Osteocyte (in vitro differentiated cells): Measurements from ENCODE around the gene PPP4R3A. TPM values are rescaled to one million over a fixed set of nuclear protein-coding genes. Genes with fewer than 3 reads are reported as not detected.

Experiments
- DNase-seq: peaks from one replicate; pipeline ENCODE4 v3.0.0; 2021; ENCODE audit warnings: mixed read lengths; ENCODE audit not compliant: unreplicated experiment; ENCODE audit errors: extremely low spot score
- H3K27ac Mint-ChIP-seq: one replicate; pipeline ENCODE4 v1.8.0; 2021; ENCODE audit warnings: mild to moderate bottlenecking, mixed read lengths; ENCODE audit not compliant: unreplicated experiment
- H3K27me3 Mint-ChIP-seq: one replicate; pipeline ENCODE4 v1.8.0; 2021; ENCODE audit warnings: mixed read lengths; ENCODE audit not compliant: unreplicated experiment
- H3K36me3 Mint-ChIP-seq: one replicate; pipeline ENCODE4 v1.8.0; 2021; ENCODE audit warnings: mixed read lengths; ENCODE audit not compliant: unreplicated experiment
- H3K4me1 Mint-ChIP-seq: one replicate; pipeline ENCODE4 v1.8.0; 2021; ENCODE audit warnings: mixed read lengths; ENCODE audit not compliant: unreplicated experiment
- H3K4me3 Mint-ChIP-seq: one replicate; pipeline ENCODE4 v1.8.0; 2021; ENCODE audit warnings: mild to moderate bottlenecking, moderate library complexity, mixed read lengths; ENCODE audit not compliant: unreplicated experiment
- H3K9me3 Mint-ChIP-seq: one replicate; pipeline ENCODE4 v1.8.0; 2021; ENCODE audit warnings: mixed read lengths; ENCODE audit not compliant: unreplicated experiment
- CTCF ChIP-seq: fragments of 200-600 bp; sonication (generic); IDR thresholded peaks from 2 replicates; pipeline ENCODE4 v1.5.0; 2021; ENCODE audit warnings: antibody characterized with exemption, mild to moderate bottlenecking, moderate library complexity
- total RNA-seq: library from RNA; stranded (reverse); gene quantifications from 2 replicates; pipeline ENCODE4 v1.2.1, GENCODE V29; 2021

PPP4R3A gene
- total RNA-seq, 1 donor from 2014 or later = 68.1 TPM

DNA sequence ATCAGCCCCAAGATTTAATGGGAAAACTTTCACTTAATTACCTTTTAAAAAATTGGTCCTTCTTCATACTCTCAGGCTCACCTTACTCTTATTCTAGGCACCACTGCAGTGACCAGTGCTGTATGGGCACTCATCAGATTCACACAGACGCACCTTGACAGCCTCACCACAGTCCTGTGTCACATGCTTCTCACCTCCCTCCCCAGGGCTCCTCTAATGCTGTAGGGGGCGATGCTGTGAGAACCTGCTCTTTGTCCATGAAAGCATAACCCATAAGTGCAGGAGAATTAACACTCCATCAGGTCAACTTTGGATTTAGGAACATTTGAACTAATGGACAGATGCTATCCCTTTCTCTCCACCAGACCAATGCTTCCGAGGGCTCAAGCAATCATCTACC, 13.9 kb upstream of the PPP4R3A start:
- Mint-ChIP-seq H3K27me3 (peaks cover 6% of the 10 kb centered on the region), H3K27ac (no peak overlapping the region), H3K9me3 (no peaks in the 10 kb centered on the region), H3K4me1 (no peaks in the 10 kb centered on the region), H3K36me3 (no peaks in the 10 kb centered on the region), H3K4me3 (no peak overlapping the region)
- no peak for TF ChIP-seq CTCF
- DNase-seq = no peak

DNA sequence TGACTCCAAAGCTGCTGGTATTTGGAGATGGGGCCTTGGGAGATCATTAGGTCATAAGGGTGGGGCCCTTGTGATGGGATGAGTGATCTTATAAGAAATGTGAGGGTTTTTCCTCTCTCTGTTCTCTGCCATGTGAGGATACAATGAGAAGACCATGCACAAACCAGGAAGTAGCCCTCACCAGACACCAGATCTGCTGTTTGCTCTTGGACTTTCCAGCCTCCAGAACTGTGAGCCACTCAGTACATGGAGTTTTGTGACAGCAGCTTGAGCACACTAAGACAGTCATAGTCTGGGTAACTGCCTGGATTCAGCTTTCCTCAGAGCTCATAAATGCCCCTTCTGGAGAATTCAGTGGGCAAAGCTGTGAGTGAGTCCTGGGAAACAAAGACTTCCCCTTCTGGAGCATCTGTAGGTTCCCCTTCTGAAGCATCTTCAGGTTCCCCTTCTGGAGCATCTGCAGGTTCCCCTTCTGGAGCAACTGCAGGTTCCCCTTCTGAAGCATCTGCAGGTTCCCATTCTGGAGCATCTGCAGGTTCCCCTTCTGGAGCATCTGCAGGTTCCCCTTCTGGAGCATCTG, 11.0 kb upstream of the PPP4R3A start:
- Mint-ChIP-seq H3K36me3 (no peaks in the 10 kb centered on the region), H3K9me3 (no peaks in the 10 kb centered on the region)

GRCh38 chr14:91520138-91520537, 10.0 kb upstream of the PPP4R3A start:
- TF ChIP-seq CTCF = no peak
- H3K4me3 Mint-ChIP-seq = no peak overlapping the region
- peaks cover 14% of the 10 kb centered on the region for H3K27me3 Mint-ChIP-seq
- no peak for DNase-seq
- no peak overlapping the region for H3K27ac Mint-ChIP-seq
- H3K36me3 Mint-ChIP-seq = no peaks in the 10 kb centered on the region
- no peaks in the 10 kb centered on the region for H3K9me3 Mint-ChIP-seq
- no peaks in the 10 kb centered on the region for H3K4me1 Mint-ChIP-seq

More for the DNA sequence above, 11.0 kb upstream of the PPP4R3A start:
- H3K27me3 Mint-ChIP-seq = peaks cover 14% of the 10 kb centered on the region
- no peak for TF ChIP-seq CTCF
- H3K4me3 Mint-ChIP-seq = no peak overlapping the region
- no peaks in the 10 kb centered on the region for H3K4me1 Mint-ChIP-seq
- no peak for DNase-seq
- no peak overlapping the region for H3K27ac Mint-ChIP-seq

DNA sequence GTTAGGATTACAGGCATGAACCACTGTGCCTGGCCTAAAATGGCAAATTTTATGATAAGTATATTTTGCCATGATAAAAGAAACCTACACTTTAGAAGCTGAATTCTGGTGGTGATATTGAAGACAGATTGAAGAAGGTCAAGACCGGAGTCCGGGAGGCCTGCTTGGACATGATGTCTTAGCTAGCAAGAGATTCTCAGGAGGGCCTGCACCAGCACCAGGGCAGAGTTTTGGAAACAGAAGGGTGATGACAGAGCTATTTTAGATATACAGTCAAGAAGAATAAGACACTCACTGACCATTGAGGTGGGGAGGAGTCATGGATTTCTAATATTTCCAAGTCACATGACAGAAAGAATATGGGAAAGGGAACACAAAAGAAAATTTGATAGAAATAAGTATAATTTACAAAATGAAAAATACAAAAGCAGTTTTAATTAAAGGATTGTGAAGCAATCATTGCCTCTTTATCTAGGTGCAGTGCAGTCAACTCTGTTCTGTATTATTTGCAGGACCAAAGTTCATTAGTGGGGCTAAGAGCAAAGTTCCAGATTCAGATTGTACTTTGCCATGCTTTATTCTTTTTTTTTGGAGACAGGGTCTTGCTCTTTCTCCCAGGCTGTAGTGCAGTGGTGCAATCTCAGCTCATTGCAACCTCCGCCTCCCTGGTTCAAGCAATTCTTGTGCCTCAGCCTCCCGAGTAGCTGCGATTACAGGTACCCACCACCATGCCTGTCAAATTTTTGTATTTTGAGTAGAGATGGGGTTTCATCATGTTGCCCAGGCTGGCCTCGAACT, 9.3 kb upstream of the PPP4R3A start:
- TF ChIP-seq CTCF = no peak
- Mint-ChIP-seq H3K4me1 (no peaks in the 10 kb centered on the region), H3K9me3 (no peaks in the 10 kb centered on the region), H3K4me3 (no peak overlapping the region), H3K27me3 (peaks cover 14% of the 10 kb centered on the region), H3K36me3 (no peaks in the 10 kb centered on the region), H3K27ac (no peak overlapping the region)
- DNase-seq = no peak

DNA sequence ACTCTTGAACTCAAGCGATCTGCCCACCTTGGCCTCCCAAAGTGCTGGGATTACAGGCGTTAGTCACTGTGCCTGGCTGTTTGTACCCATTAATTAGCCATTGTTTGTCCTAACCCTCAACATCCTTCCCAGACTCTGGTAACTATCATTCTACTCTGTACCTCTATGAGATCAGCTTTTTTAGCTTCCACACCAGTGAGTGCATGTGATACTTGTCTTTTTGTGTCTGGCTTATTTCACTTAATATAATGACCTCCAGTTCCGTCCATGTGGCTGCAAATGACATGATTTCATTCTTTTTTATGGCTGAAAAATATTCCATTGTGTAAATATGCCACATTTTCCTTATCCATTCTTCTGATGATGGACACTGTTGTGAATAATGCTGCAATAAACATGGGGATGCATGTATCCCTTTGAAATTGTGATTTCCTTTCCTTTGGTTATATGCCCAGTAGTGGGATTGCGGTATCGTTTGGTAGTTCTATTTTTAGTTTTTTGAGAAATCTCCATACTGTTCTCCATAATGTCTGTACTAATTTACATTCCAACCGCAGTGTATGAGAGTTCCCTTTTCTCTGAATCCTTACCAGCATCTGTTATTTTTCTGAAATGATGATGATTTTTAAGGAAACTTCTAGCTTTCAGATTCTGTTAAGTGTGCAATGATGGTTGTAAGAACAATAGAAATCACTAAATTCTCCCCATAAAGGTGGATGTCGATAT, 6.7 kb upstream of the PPP4R3A start:
- Mint-ChIP-seq H3K27me3 (peaks cover 9% of the 10 kb centered on the region), H3K36me3 (no peaks in the 10 kb centered on the region), H3K27ac (no peak overlapping the region), H3K4me3 (no peak overlapping the region), H3K4me1 (no peaks in the 10 kb centered on the region), H3K9me3 (no peaks in the 10 kb centered on the region)
- no peak for TF ChIP-seq CTCF
- no peak for DNase-seq
